Stimulated activated CD4-positive, alpha-beta T cell treated with anti-CD3 and anti-CD28 coated beads, TNF-alpha, amount 100 ng/mL, for 24 hours (primary cell): ENCODE measurements around the gene RCAN2.

ENCODE experiments used
- DNase-seq, 3 experiments: peaks; one replicate each; pipeline ENCODE4 v3.0.0-alpha.2; 2020; ENCODE audit warnings: low read depth in 3 of 3

The RCAN2 gene

GRCh38 chr6:46491201-46491627, at the start of gene RCAN2:
Gene RCAN2 (minus strand): TSS chr6:46491449.
- DNase-seq = peak in 1 of 3 experiments; percentile 12

- no peak for DNase-seq
Observed at GRCh38 chr6:46539866-46540265, 48.6 kb upstream of the RCAN2 start.

- no peak for DNase-seq
Observed at GRCh38 chr6:46538800-46539480, 47.7 kb upstream of the RCAN2 start.

- DNase-seq = no peak
Observed at GRCh38 chr6:46530896-46531295, 39.6 kb upstream of the RCAN2 start.

- no peak for DNase-seq
Observed at GRCh38 chr6:46528961-46529750, 37.9 kb upstream of the RCAN2 start.

GRCh38 chr6:46526607-46527006, 35.4 kb upstream of the RCAN2 start:
- no peak for DNase-seq

- no peak for DNase-seq
Observed at GRCh38 chr6:46525583-46525982, 34.3 kb upstream of the RCAN2 start.

- no peak for DNase-seq
Observed at GRCh38 chr6:46521464-46521971, 30.3 kb upstream of the RCAN2 start.

GRCh38 chr6:46517202-46517601, 26.0 kb upstream of the RCAN2 start:
- DNase-seq = no peak

GRCh38 chr6:46513533-46513932, 22.3 kb upstream of the RCAN2 start:
- no peak for DNase-seq

GRCh38 chr6:46511320-46511719, 20.1 kb upstream of the RCAN2 start:
- DNase-seq = no peak

GRCh38 chr6:46510651-46511050, 19.4 kb upstream of the RCAN2 start:
- no peak for DNase-seq

GRCh38 chr6:46509981-46510510, 18.8 kb upstream of the RCAN2 start:
- DNase-seq = no peak

GRCh38 chr6:46509063-46509462, 17.8 kb upstream of the RCAN2 start:
- DNase-seq = no peak

GRCh38 chr6:46507426-46507825, 16.2 kb upstream of the RCAN2 start:
- DNase-seq = no peak

GRCh38 chr6:46505693-46506512, 14.7 kb upstream of the RCAN2 start:
- no peak for DNase-seq

GRCh38 chr6:46504242-46504641, 13.0 kb upstream of the RCAN2 start:
- no peak for DNase-seq

GRCh38 chr6:46502486-46503119, 11.4 kb upstream of the RCAN2 start:
- no peak for DNase-seq

GRCh38 chr6:46501136-46502089, 10.2 kb upstream of the RCAN2 start:
- no peak for DNase-seq

GRCh38 chr6:46500382-46500781, 9.1 kb upstream of the RCAN2 start:
- no peak for DNase-seq
